Measurements from ENCODE around the gene CTNS. TPM values are rescaled to one million over a fixed set of nuclear protein-coding genes. Genes with fewer than 3 reads are reported as not detected.

CTNS gene
- total and polyA plus RNA-seq, 8 donors: 9.0 to 14.2 (median 12.8) TPM

- Histone ChIP-seq H3K36me3 (no peaks in the 10 kb centered on the region), H3K27ac (no peak overlapping the region), H3K27me3 (no peaks in the 10 kb centered on the region), H3K9me3 (no peaks in the 10 kb centered on the region), H3K4me1 (no peaks in the 10 kb centered on the region), H3K4me3 (no peak overlapping the region)
- WGBS, 2 donors: 67 to 70% methylated on average over 22 of the region's 22 CpGs
- FAIRE-seq (no peak), ATAC-seq (no peak), DNase-seq (no peak)
- TF ChIP-seq CTCF (IDR thresholded peaks at IDR 0.05): no peak
- intact Hi-C loops (cut with DNase I): no loop called here
Measured at GRCh38 chr17:3690094-3690715, 53.6 kb downstream of the CTNS start.

- Histone ChIP-seq H3K27me3 (no peaks in the 10 kb centered on the region), H3K4me1 (no peaks in the 10 kb centered on the region), H3K36me3 (no peaks in the 10 kb centered on the region), H3K27ac (no peak overlapping the region), H3K4me3 (no peak overlapping the region), H3K9me3 (no peaks in the 10 kb centered on the region)
- ATAC-seq (no peak), FAIRE-seq (no peak), DNase-seq (no peak)
- intact Hi-C loops (cut with DNase I): no loop called here
- WGBS, 2 donors: 67 to 70% methylated on average over 16 of the region's 16 CpGs
- TF ChIP-seq CTCF (IDR thresholded peaks at IDR 0.05): no peak
Measured at GRCh38 chr17:3691617-3692067, 55.1 kb downstream of the CTNS start.

GRCh38 chr17:3692346-3692745 lies 55.8 kb downstream of the CTNS start:
- no peak for TF ChIP-seq CTCF (IDR thresholded peaks at IDR 0.05)
- Histone ChIP-seq H3K36me3 (no peaks in the 10 kb centered on the region), H3K4me3 (no peak overlapping the region), H3K27ac (no peak overlapping the region), H3K27me3 (no peaks in the 10 kb centered on the region), H3K4me1 (no peaks in the 10 kb centered on the region), H3K9me3 (no peaks in the 10 kb centered on the region)
- FAIRE-seq (no peak), DNase-seq (no peak), ATAC-seq (no peak)
- intact Hi-C loops (cut with DNase I): no loop called here
- WGBS, 2 donors: 73 to 78% methylated on average over 9 of the region's 9 CpGs

GRCh38 chr17:3693141-3693540 lies 56.6 kb downstream of the CTNS start:
- no peak for ATAC-seq
- no peak for FAIRE-seq
- intact Hi-C loops (cut with DNase I): no loop called here
- no peaks in the 10 kb centered on the region for H3K9me3 ChIP-seq
- no peak for TF ChIP-seq CTCF (IDR thresholded peaks at IDR 0.05)
- no peaks in the 10 kb centered on the region for H3K4me1 ChIP-seq
- H3K27me3 ChIP-seq: no peaks in the 10 kb centered on the region
- H3K36me3 ChIP-seq: no peaks in the 10 kb centered on the region
- no peak overlapping the region for H3K4me3 ChIP-seq
- H3K27ac ChIP-seq: no peak overlapping the region
- 47 to 53% methylated on average over 4 of the region's 4 CpGs for WGBS, 2 donors
- DNase-seq: no peak

- Histone ChIP-seq H3K4me1 (no peaks in the 10 kb centered on the region), H3K36me3 (no peaks in the 10 kb centered on the region), H3K9me3 (no peaks in the 10 kb centered on the region), H3K27ac (no peak overlapping the region), H3K4me3 (no peak overlapping the region), H3K27me3 (no peaks in the 10 kb centered on the region)
- ATAC-seq: no peak
- FAIRE-seq: no peak
- DNase-seq: no peak
- WGBS, 2 donors: 62 to 65% methylated on average over 9 of the region's 9 CpGs
- intact Hi-C loops (cut with DNase I): no loop called here
- TF ChIP-seq CTCF (IDR thresholded peaks at IDR 0.05): no peak
Measured at GRCh38 chr17:3693829-3694231, 57.3 kb downstream of the CTNS start.
